Stomach (tissue), 9 donors: ENCODE measurements around the gene OCA2. TPM values are rescaled to one million over a fixed set of nuclear protein-coding genes. Genes with fewer than 3 reads are reported as not detected.

Source experiments
- DNase-seq, 2 donors: peaks; one replicate each; pipeline versions ENCODE4 v3.0.0 to v3.0.0-alpha.2; 2013 to 2019
- H3K27ac ChIP-seq, 5 donors: fragments of 200-600 bp in 4 of 5; sonication (generic) in 4 of 5; one replicate each; pipeline ENCODE4 v1.5.1; 2013 to 2019; ENCODE audit warnings: mild to moderate bottlenecking in 1 of 5, moderate library complexity in 1 of 5
- H3K27me3 ChIP-seq, 3 donors: fragments of 200-600 bp; sonication (generic); one replicate each; pipeline ENCODE4 v1.5.1; 2017 to 2019; ENCODE audit warnings: mixed run types in 1 of 3
- H3K36me3 ChIP-seq, 4 donors: fragments of 200-600 bp; sonication (generic); 1 replicate in 3 of 4; 2 replicates in 1 of 4; pipeline ENCODE4 v1.5.1; 2016 to 2019
- H3K4me1 ChIP-seq, 4 donors: fragments of 200-600 bp; sonication (generic); one replicate each; pipeline ENCODE4 v1.5.1; 2016 to 2019
- H3K4me3 ChIP-seq, 4 donors: fragments of 200-600 bp; sonication (generic) in 3 of 4; one replicate each; pipeline ENCODE4 v1.5.1; 2016 to 2019; ENCODE audit warnings: mild to moderate bottlenecking in 1 of 4
- H3K9me3 ChIP-seq, 4 donors: fragments of 200-600 bp; sonication (generic); one replicate each; pipeline ENCODE4 v1.5.1; 2016 to 2019
- CTCF ChIP-seq, 7 experiments: fragments of 450-650 bp in 4 of 7; fragments of 200-600 bp in 3 of 7; sonication (generic) in 3 of 7; IDR thresholded peaks; one replicate each; pipeline ENCODE4 v1.5.1; 2016 to 2019; ENCODE audit warnings: antibody characterized with exemption in 7 of 7, control low read depth in 2 of 7, mild to moderate bottlenecking in 1 of 7
- EP300 ChIP-seq: sonication (generic); formaldehyde crosslinking; IDR thresholded peaks from one replicate; pipeline ENCODE4 v1.6.1; 2017; ENCODE audit warnings: antibody characterized with exemption
- POLR2A ChIP-seq, 4 donors: fragments of 450-650 bp; IDR thresholded peaks; one replicate each; pipeline ENCODE4 v1.6.1; 2016; ENCODE audit warnings: antibody characterized with exemption in 4 of 4, control low read depth in 2 of 4, mild to moderate bottlenecking in 1 of 4, moderate library complexity in 1 of 4
- POLR2AphosphoS5 ChIP-seq, 3 donors: sonication (generic); formaldehyde crosslinking; IDR thresholded peaks; one replicate each; pipeline ENCODE4 v1.6.1; 2016; ENCODE audit warnings: antibody characterized with exemption in 3 of 3
- WGBS, 5 donors: extraction: QIAGEN DNeasy Blood & Tissue Kit in 3 of 5; methylation state at CpG; one replicate each; pipeline versions ENCODE4 v1.1.5 to v1.1.7; 2013 to 2018; 5-methylcytosine and 5-hydroxymethylcytosine counted together
- intact Hi-C: fragments of 100-400 bp; cut with DNase I; formaldehyde crosslinking; loops from one replicate; pipeline ENCODE4 v1.15.1; 2023; ENCODE audit warnings: low total_unique reads
- polyA plus RNA-seq, 3 donors: library from polyadenylated mRNA; stranded (reverse); fragments of 200-250 nt; gene quantifications; one replicate each; pipeline ENCODE4 v1.2.3, GENCODE V29; 2013
- total RNA-seq, 5 donors: library from RNA; depleted of rRNA; stranded (reverse); fragments of >200 nt; gene quantifications; one replicate each; pipeline versions ENCODE4 v1.1.0 to v1.2.3, GENCODE V29; 2014 to 2016
- donor health status: healthy with polysubstance abuse.
- donor health status: Bipolar disorder and iron deficiency.
- donor health status: healthy.

OCA2 gene
- total and polyA plus RNA-seq, 8 donors, result 0.12 to 0.89 (median 0.65) TPM; not detected in 4

DNA sequence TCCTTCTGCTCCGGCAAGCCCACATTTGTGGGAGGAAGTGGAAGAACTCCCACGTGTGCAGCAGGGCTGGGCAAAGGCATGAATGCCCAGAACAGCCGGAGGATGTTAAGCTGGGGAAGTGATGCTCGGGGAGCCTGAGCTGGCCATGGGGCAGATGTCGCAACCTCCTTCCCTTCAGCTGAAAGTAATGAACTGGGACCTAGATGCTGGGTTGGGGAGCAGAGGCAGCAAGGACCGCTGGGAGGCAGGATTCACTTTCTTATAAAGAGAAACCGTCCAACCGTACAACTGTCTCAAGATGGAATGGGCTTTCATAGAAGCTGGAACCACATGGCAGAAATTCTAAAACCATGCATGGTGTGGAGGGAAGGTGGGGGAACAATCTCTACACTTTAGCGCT lies 290.9 kb downstream of the OCA2 start:
- intact Hi-C loops, result no loop called here
- peaks cover 4 to 55% (median 32%) of the 10 kb centered on the region in 4 donors for H3K9me3 ChIP-seq

GRCh38 chr15:27807335-27807734 lies 291.8 kb downstream of the OCA2 start:
- H3K4me3 ChIP-seq, result no peak overlapping the region
- WGBS, 5 donors, result 84 to 91% (median 88%) methylated on average over 7 of the region's 7 CpGs
- H3K27me3 ChIP-seq, result no peaks in the 10 kb centered on the region
- no peaks in the 10 kb centered on the region for H3K36me3 ChIP-seq
- H3K27ac ChIP-seq, result no peak overlapping the region
- no peak for TF ChIP-seq CTCF (IDR thresholded peaks at IDR 0.05)
- no peak for TF ChIP-seq POLR2AphosphoS5 (IDR thresholded peaks at IDR 0.05)
- intact Hi-C loops, result no loop called here
- no peaks in the 10 kb centered on the region for H3K4me1 ChIP-seq
- peaks cover 4 to 54% (median 29%) of the 10 kb centered on the region in 4 donors for H3K9me3 ChIP-seq
- no peak for DNase-seq

More for the DNA sequence above, 290.9 kb downstream of the OCA2 start:
- H3K27me3 ChIP-seq, result no peaks in the 10 kb centered on the region
- DNase-seq, result no peak
- TF ChIP-seq EP300 (no peak), POLR2AphosphoS5 (IDR thresholded peaks at IDR 0.05) (no peak), CTCF (IDR thresholded peaks at IDR 0.05) (no peak), POLR2A (IDR thresholded peaks at IDR 0.05) (no peak)
- H3K36me3 ChIP-seq, result no peaks in the 10 kb centered on the region
- H3K4me1 ChIP-seq, result no peaks in the 10 kb centered on the region
- no peak overlapping the region for H3K27ac ChIP-seq
- no peak overlapping the region for H3K4me3 ChIP-seq
- WGBS, 5 donors, result 77 to 85% (median 81%) methylated on average over 9 of the region's 9 CpGs

- Histone ChIP-seq H3K9me3 (peaks cover 4 to 54% (median 29%) of the 10 kb centered on the region in 4 donors), H3K27ac (no peak overlapping the region), H3K36me3 (no peaks in the 10 kb centered on the region), H3K4me1 (no peaks in the 10 kb centered on the region), H3K4me3 (no peak overlapping the region), H3K27me3 (no peaks in the 10 kb centered on the region)
- no peak for DNase-seq
- TF ChIP-seq CTCF (IDR thresholded peaks at IDR 0.05) (no peak), POLR2A (IDR thresholded peaks at IDR 0.05) (no peak)
- WGBS, 5 donors, result 90 to 96% (median 94%) methylated on average over 21 of the region's 21 CpGs
- intact Hi-C loops, result no loop called here
Observed at GRCh38 chr15:27806396-27806795, 292.7 kb downstream of the OCA2 start.

GRCh38 chr15:27805261-27806220 lies 293.6 kb downstream of the OCA2 start:
- WGBS, 5 donors, result 89 to 93% (median 91%) methylated on average over 42 to 54 of the region's 54 CpGs

More at GRCh38 chr15:27805261-27806220, 293.6 kb downstream of the OCA2 start:
- intact Hi-C loops, result no loop called here
- Histone ChIP-seq H3K4me1 (no peaks in the 10 kb centered on the region), H3K4me3 (no peak overlapping the region), H3K27ac (no peak overlapping the region), H3K9me3 (peaks cover 4 to 54% (median 29%) of the 10 kb centered on the region in 4 donors), H3K36me3 (no peaks in the 10 kb centered on the region), H3K27me3 (no peaks in the 10 kb centered on the region)
- no peak for DNase-seq
- TF ChIP-seq POLR2A (IDR thresholded peaks at IDR 0.05) (no peak), POLR2AphosphoS5 (IDR thresholded peaks at IDR 0.05) (no peak), CTCF (IDR thresholded peaks at IDR 0.05) (no peak), EP300 (no peak)
